Anterior cingulate cortex (tissue), 58 donors: Measurements from ENCODE around the gene PLXNA1.

Experiments
- DNase-seq, 58 donors: peaks; one replicate each; lab custom pipeline; 2025; lab: John Stamatoyannopoulos, UW

Gene PLXNA1

DNA sequence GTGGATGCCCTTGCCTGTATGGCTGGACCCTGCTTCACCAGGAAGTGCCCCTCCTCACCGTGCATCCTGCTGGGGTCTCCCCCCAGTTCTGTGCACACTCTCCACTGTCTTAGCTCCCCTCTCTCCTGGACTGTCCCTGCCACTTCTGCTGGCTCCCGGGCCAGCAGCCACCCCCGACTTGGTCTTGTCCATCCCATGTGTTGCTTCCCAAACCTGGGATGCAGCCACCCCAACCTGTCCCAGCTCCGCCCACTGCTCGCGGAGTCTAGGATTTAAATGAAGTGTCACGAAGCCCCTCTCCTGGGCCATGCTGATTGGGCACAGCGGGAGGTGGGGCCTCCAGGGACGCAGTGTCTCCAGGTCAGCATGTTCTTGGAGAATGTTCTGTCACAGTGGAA is 48.5 kb downstream of the PLXNA1 start:
- no peak for DNase-seq

DNA sequence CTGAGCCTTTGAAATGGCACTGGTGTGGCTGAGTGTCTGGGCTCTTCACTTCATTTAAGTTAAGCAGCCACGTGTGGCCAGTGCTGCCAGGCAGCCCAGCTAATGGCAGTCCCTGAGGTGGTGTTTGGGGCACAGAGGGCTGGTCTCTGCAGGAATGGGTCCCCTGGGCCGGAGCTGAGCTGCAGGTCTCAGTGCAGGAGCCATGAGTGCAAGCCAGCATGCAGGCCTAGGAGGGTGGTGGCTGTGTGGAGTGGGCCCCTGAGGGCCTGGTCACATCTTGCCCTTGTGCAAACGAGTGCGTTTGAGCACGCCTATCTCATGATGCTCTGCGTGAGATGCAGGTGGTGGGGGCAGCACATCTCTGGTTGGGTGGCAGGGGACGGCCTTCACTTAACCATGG is 48.9 kb downstream of the PLXNA1 start:
- no peak for DNase-seq

DNA sequence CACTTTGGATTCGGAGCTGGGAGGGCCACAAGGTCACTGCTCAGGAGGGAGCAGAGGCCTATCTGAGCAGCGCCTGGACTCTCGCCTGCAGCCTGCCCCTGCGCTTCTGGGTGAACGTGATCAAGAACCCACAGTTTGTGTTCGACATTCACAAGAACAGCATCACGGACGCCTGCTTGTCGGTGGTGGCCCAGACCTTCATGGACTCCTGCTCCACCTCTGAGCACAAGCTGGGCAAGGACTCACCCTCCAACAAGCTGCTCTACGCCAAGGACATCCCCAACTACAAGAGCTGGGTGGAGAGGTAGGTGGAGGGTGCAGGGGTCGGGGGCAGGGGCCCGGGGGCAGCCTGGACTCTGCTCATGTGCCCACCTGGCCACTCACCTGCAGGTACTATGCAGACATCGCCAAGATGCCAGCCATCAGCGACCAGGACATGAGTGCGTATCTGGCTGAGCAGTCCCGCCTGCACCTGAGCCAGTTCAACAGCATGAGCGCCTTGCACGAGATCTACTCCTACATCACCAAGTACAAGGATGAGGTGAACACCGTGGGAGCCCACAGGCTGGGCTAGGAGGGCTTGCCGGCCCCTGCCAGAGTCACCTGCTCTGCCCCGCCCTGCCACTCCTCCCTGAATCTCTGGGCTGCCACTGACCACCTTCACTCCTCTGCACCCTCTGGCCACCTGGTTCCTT is 49.5 kb downstream of the PLXNA1 start:
- DNase-seq = no peak
